ENCODE data around the gene MIER1.
"Not testable (repeated sequence)": the region's sequence is repeated elsewhere in the genome, so short reads cannot be mapped to it uniquely, and the experiment has no call there.

Gene MIER1

DNA sequence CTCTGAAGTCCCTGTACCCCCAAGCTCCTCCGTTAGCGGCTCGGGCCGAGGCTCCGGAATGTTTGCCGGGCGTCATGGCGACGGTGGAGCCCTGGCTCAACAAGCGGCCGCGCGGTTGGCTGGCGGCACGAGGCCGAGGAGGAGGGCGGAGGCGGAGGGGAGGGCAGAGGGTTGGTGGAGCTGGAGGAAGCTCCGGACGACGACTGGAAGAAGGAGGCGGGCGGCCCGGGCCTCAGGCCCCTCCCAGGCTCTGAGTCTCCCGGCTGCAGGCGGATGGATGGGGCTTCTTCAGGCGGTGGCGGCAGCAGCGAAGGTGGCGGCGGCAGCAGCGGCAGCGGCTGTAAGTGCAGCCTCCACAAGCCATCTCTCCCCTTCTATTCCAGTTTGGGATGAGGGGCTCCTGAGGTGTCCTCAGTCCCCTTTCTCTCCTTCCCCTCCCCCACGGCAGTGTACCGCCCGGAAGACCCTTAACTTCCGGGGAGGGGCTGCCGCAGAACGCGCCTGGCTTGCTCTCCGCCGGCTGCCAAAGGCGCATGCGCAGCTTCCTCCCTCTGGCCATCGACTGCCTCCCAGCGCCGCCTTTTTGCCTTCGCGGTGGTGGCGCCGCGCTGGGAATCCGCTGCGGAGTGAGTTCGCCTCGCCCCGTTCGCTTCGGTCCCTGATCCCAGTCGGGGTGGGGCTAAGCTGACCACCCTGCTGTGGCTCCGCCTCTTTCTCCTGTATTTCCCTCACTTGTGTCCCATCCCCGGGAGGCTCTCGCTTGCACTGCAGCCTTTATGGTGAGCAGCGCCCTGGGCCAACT, at the start of gene MIER1, which contains the start of gene DNAI4:
TSS of gene MIER1 (plus strand) at position 235 of the 802 bp plus-strand sequence. CDS start at position 274, 39 bp downstream.
TSS of gene DNAI4 (minus strand) at position 101 of the 802 bp plus-strand sequence. CDS start at position 76, 25 bp downstream.
- peak; percentile 96 for DNase-seq (ENCODE audit: low read depth)

DNA sequence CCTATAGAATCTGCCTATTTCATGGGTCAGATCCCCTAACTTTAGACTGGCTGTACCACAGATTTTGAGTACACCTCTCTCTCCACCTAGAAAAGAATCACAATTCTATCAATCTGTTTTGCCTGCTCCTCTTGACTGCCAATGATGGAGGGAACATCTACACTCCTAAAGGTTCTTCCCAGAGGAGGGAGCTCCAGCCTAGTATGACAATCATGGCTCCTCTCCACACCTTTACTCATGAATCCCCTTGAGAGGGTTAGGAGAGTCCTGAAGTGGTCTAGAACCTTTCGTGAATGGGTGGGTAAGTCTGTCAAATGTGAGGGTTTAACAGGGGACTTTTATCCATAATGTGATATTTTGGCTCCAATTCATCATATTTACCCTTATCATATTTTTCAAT, 48.1 kb upstream of the MIER1 start:
- no peak for DNase-seq (ENCODE audit: low read depth)

- DNase-seq (ENCODE audit: low read depth), result no peak
Measured at GRCh38 chr1:66889030-66889429, 35.8 kb upstream of the MIER1 start.

GRCh38 chr1:66890621-66891020, 34.2 kb upstream of the MIER1 start:
- no peak for DNase-seq (ENCODE audit: low read depth)

GRCh38 chr1:66893712-66894111, 31.1 kb upstream of the MIER1 start:
- no peak for DNase-seq (ENCODE audit: low read depth)

GRCh38 chr1:66915203-66915602, 9.6 kb upstream of the MIER1 start:
- DNase-seq (ENCODE audit: low read depth), result not testable (repeated sequence)

DNA sequence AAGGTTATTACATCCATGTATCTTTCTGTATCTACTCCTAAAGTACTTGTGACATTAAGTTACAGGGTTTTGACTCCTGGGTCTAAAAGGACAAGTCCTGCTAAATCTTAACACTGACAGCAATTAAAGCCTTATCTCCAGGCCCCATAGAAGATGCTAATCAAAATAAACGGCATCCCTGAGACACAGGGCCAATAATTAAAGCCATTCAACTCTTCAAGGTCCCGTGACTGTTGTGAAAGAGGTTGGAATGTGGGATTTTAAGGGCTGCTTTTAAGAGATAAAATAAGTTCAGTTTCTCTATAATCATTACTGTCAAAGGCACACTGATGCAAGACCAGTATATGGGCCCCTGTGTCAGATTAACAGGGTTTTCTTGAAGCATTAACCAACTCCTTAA, 8.5 kb upstream of the MIER1 start:
- DNase-seq (ENCODE audit: low read depth), result peak; percentile 62

DNA sequence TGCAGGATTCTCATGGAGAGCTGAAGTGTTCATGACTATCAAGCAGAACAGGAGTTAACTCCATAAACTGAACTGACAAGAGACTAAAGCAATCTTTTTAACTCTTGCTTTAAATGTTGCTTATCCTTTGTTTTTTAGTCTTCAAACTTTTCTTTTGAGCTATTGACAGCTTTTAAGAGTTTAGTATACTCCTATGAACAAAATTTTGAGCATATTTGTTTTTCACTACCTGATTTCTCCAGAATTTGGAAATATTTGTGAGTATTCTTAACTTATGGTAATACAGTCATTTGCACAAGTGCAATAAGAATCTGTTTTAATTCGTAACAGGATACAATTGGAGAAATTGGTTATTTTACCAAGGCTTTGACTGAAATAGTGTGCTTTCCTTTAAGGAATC, 7.3 kb upstream of the MIER1 start:
- no peak for DNase-seq (ENCODE audit: low read depth)

DNA sequence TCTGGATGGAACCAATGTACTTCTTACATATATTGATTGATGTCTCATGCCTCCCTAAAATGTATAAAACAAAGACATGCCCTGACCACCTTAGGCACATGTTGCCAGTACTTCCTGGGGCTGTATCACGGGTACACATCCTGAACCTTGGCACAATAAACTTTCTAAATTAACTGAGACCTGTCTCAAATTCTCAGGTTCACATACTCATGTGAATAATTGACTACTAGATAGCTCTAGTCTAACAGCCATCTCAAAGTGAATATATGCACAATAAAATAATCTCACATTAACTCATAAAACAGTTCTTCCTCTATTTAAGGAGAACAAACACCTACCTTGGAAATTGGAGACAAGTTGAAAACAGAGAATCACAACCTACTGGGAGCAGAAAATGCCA, 5.7 kb upstream of the MIER1 start:
- DNase-seq (ENCODE audit: low read depth), result no peak

DNA sequence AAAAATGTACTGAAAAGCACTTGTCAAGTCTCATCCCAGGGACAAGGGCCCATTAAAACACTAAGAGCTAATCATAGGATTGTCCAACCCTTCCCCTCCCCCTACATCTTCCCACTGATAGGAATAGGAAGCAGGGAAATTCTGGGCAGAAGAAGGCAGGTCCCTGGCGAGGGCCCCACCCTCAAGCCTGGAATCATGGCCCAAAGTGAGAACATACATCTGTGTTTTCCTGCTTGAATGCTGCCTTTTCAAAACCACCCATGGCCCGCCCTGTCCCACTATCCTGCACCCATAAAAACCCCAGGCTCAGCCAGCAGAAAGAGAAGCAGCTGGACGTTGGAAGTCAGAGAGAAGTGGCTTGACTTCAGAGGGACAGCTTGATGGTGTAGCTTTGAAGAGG, 5.0 kb upstream of the MIER1 start:
- no peak for DNase-seq (ENCODE audit: low read depth)

GRCh38 chr1:66920543-66920942, 4.2 kb upstream of the MIER1 start:
- DNase-seq (ENCODE audit: low read depth), result no peak

DNA sequence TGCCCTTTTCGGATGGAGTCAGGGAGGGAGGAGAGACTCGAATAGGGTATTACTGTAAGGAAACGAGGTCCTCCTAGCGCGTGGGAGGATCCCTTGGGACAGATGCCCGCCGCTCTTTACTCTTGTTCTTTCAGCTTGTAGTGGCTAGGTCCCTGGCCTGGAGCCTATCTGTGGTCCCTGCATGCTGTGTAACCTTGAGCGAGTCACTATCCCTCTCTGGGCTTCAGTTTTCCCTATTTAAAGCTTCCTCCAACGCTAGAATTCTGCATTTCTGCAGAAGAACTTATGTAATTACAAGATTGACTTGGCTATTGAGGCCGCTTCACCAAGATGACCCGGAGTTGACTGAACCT, 744 bp downstream of the MIER1 start:
- no peak for DNase-seq (ENCODE audit: low read depth)

- DNase-seq (ENCODE audit: low read depth), result no peak
Measured at GRCh38 chr1:66925944-66926343, 1.2 kb downstream of the MIER1 start.

GRCh38 chr1:66927528-66927927, 2.7 kb downstream of the MIER1 start:
- DNase-seq (ENCODE audit: low read depth), result no peak

DNA sequence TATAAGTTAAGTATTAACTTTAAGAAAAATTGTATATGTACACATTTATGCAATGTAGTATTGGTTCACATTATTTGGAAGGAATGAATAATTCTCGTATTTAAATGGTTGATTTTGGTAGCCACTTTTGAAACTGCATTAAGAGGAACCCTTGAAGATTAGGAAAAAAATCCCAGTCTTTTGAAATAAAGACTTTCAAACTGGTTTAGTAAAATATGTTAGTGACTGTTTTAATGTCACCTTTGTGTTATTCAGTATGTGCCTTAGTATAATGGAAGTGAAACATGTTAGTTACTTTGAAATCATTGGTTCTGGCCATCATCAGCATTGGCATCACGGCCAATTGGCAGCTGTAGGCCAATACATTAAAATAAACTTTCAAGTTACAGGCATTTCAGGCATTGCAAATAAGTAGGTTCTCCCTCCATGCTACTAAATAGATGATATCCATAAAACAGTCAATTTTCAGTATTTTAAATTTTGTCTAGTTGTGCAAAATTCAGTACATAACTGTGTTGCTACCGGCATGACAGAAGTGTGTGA, 4.4 kb downstream of the MIER1 start:
- no peak for DNase-seq (ENCODE audit: low read depth)

DNA sequence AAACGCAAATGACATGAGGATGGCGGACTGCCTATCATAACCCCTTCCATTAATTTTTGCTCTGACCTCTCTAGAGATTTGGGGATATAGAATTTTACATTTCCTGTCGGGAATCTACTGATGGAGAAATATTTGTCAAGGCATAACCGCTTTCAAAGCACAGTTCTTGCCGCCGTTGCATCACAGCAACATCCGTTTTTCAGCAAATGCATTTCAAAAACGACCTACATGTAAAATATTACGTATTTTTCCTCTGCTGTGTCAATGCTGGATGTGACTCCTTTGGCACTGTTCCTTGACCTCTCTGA, 4.9 kb downstream of the MIER1 start:
- DNase-seq (ENCODE audit: low read depth), result no peak

DNA sequence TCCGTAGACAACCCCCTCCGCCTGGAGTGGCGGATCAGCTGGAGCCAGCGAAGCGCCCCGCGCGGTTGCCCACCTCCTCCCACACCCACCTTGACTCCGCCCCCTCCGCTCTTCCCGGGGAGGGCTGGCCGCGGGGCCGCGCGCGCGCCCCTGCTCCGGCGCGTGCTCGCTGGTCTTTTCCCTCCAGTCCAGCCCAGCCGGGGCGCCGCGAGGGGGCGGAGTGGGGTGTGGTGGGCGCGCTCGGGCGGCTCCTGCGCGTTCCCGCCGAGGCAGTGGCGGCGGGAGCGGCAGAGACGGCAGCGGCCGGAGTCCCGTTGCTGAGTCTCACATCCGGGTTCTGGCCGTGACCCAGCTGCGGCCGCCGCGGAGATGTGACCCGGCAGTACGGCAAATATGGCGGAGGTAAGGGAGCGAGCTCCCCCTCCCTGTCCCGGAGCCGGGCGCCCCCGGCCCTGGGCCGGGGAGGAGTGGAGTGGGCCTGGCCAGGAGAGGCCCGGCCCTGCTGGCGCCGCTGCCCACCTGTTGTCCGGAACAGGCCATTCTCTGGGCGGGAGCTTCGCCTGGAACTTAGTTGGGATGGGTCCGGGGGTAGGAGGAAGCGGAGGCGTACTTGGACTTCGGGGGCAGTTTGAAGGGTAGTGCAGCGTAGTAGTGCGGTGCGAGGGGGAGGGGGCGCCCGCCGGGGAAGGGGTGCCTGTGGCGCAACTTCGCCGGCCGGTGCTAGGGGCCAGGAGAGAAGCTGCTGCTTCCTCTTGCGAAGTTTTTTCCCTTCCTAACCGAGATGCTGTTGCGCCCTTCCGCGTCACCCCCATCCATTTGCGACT, 5.4 kb downstream of the MIER1 start:
- peak; percentile 82 for DNase-seq (ENCODE audit: low read depth)

DNA sequence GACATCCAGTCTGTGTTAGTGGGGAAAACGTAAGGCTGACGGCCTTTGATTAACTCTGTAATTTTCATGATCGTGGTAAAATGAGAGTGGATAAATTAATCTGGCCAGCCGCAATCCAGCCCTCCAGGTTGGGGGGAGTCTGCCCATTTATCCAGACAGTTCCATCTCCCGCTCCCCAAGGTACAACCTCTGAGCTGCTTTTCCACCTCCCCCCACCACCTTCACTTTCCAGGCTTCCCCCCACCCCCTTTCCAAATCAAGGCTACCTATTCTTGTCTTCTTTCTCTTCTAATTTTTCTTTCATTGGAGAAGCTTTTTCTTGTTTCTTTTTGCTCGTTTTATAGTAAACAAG, 6.0 kb downstream of the MIER1 start:
- no peak for DNase-seq (ENCODE audit: low read depth)

GRCh38 chr1:66931590-66931989, 6.8 kb downstream of the MIER1 start:
- DNase-seq (ENCODE audit: low read depth), result no peak

GRCh38 chr1:66932291-66932690, 7.5 kb downstream of the MIER1 start:
- no peak for DNase-seq (ENCODE audit: low read depth)

- DNase-seq (ENCODE audit: low read depth), result no peak
Measured at GRCh38 chr1:66933887-66934700, 9.3 kb downstream of the MIER1 start.

GRCh38 chr1:66937529-66938234, 12.9 kb downstream of the MIER1 start:
- DNase-seq (ENCODE audit: low read depth), result no peak

Data from CMK (cell line).